Measurements from ENCODE around the gene CD99L2. TPM values are rescaled to one million over a fixed set of nuclear protein-coding genes. Genes with fewer than 3 reads are reported as not detected.

CD99L2 gene
- total RNA-seq, 1 experiment from 2014 or later: 156 TPM

DNA sequence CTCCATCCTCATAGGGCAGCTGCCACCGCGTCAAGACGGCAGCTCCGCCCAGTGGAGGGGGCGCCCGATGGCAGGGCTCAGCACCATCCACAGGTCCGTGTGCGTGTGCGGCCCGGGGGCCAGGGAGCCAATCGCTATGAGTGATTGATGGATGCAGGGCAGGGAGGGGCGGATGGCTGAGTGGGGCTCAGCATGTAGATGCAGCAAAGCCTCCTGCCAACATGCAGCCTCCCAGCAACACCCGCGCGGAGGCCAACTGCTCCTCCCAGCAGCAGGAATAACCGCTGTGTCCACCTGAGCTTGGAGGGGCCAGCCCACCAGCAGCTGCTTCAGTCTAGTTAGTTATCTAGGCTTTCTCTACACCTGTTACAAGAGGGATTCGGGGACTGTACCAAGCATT is 127.8 kb downstream of the CD99L2 start:
- in situ Hi-C loops (cut with HindIII; ENCODE audit: low pct_unique_long_range_greater_than_20kb, low sequenced_read_pairs): no loop called here
- intact Hi-C loops (cut with micrococcal nuclease; ENCODE audit: unreplicated experiment): loop anchor here (5.0 to 10.0 kb wide), 2 partner anchors 114 to 212 kb away; partner anchors contain the start of gene HMGB3
- ChIA-PET POLR2A (no interaction called here), CTCF (no interaction called here)
- H3K4me3 ChIP-seq (ENCODE audit: low read depth in 2 of 2, low read length in 2 of 2): no peak overlapping the region
- H3K4me1 ChIP-seq (ENCODE audit: control insufficient read depth, insufficient read depth, low read length): no peaks in the 10 kb centered on the region
- H3K27me3 ChIP-seq (ENCODE audit: control insufficient read depth, insufficient read depth, low read length): no peaks in the 10 kb centered on the region
- TF ChIP-seq, protein P1, sequence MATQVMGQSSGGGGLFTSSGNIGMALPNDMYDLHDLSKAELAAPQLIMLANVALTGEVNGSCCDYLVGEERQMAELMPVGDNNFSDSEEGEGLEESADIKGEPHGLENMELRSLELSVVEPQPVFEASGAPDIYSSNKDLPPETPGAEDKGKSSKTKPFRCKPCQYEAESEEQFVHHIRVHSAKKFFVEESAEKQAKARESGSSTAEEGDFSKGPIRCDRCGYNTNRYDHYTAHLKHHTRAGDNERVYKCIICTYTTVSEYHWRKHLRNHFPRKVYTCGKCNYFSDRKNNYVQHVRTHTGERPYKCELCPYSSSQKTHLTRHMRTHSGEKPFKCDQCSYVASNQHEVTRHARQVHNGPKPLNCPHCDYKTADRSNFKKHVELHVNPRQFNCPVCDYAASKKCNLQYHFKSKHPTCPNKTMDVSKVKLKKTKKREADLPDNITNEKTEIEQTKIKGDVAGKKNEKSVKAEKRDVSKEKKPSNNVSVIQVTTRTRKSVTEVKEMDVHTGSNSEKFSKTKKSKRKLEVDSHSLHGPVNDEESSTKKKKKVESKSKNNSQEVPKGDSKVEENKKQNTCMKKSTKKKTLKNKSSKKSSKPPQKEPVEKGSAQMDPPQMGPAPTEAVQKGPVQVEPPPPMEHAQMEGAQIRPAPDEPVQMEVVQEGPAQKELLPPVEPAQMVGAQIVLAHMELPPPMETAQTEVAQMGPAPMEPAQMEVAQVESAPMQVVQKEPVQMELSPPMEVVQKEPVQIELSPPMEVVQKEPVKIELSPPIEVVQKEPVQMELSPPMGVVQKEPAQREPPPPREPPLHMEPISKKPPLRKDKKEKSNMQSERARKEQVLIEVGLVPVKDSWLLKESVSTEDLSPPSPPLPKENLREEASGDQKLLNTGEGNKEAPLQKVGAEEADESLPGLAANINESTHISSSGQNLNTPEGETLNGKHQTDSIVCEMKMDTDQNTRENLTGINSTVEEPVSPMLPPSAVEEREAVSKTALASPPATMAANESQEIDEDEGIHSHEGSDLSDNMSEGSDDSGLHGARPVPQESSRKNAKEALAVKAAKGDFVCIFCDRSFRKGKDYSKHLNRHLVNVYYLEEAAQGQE (IDR thresholded peaks at IDR 0.05; ENCODE audit: insufficient read depth in 1 of 2, low read depth in 2 of 2, low read length in 1 of 2): no peak
- no peak for TF ChIP-seq TCF7L2 (IDR thresholded peaks at IDR 0.05; ENCODE audit: low read depth, low read length)
- TF ChIP-seq POLR2AphosphoS5 (IDR thresholded peaks at IDR 0.05; ENCODE audit: low read depth, low read length): no peak
- TF ChIP-seq, protein P2, sequence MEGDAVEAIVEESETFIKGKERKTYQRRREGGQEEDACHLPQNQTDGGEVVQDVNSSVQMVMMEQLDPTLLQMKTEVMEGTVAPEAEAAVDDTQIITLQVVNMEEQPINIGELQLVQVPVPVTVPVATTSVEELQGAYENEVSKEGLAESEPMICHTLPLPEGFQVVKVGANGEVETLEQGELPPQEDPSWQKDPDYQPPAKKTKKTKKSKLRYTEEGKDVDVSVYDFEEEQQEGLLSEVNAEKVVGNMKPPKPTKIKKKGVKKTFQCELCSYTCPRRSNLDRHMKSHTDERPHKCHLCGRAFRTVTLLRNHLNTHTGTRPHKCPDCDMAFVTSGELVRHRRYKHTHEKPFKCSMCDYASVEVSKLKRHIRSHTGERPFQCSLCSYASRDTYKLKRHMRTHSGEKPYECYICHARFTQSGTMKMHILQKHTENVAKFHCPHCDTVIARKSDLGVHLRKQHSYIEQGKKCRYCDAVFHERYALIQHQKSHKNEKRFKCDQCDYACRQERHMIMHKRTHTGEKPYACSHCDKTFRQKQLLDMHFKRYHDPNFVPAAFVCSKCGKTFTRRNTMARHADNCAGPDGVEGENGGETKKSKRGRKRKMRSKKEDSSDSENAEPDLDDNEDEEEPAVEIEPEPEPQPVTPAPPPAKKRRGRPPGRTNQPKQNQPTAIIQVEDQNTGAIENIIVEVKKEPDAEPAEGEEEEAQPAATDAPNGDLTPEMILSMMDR (IDR thresholded peaks at IDR 0.05): no peak
- TF ChIP-seq SIN3A (IDR thresholded peaks at IDR 0.05; ENCODE audit: borderline replicate concordance, insufficient read depth, low read depth, low read length): no peak
- DNase-seq (ENCODE audit: low read depth, low spot score) (no peak), ATAC-seq (no peak)
- H3K9me3 ChIP-seq (ENCODE audit: control insufficient read depth, insufficient read depth, low read depth, low read length): no peaks in the 10 kb centered on the region
- no peak overlapping the region for H3K27ac ChIP-seq (ENCODE audit: low read length)
- BruUV-seq (replicated peaks): no TSS peak
- no peaks in the 10 kb centered on the region for H3K36me3 ChIP-seq (ENCODE audit: control insufficient read depth, insufficient read depth, low read length)

- no peaks in the 10 kb centered on the region for H3K27me3 ChIP-seq (ENCODE audit: control insufficient read depth, insufficient read depth, low read length)
- no peaks in the 10 kb centered on the region for H3K4me1 ChIP-seq (ENCODE audit: control insufficient read depth, insufficient read depth, low read length)
- no TSS peak for BruUV-seq (replicated peaks)
- in situ Hi-C loops (cut with HindIII; ENCODE audit: low pct_unique_long_range_greater_than_20kb, low sequenced_read_pairs): no loop called here
- no peaks in the 10 kb centered on the region for H3K9me3 ChIP-seq (ENCODE audit: control insufficient read depth, insufficient read depth, low read depth, low read length)
- no peak overlapping the region for H3K27ac ChIP-seq (ENCODE audit: low read length)
- H3K36me3 ChIP-seq (ENCODE audit: control insufficient read depth, insufficient read depth, low read length): no peaks in the 10 kb centered on the region; the same call in 1 of the 2 replicates
- ChIA-PET POLR2A (no interaction called here), CTCF (no interaction called here)
- ATAC-seq (no peak), DNase-seq (ENCODE audit: low read depth, low spot score) (no peak)
- TF ChIP-seq, protein P2 (IDR thresholded peaks at IDR 0.05): no peak
- TF ChIP-seq, protein P1 (IDR thresholded peaks at IDR 0.05; ENCODE audit: insufficient read depth in 1 of 2, low read depth in 2 of 2, low read length in 1 of 2): no peak
- no peak for TF ChIP-seq TCF7L2 (IDR thresholded peaks at IDR 0.05; ENCODE audit: low read depth, low read length)
- no peak for TF ChIP-seq POLR2AphosphoS5 (IDR thresholded peaks at IDR 0.05; ENCODE audit: low read depth, low read length)
- no peak for TF ChIP-seq SIN3A (IDR thresholded peaks at IDR 0.05; ENCODE audit: borderline replicate concordance, insufficient read depth, low read depth, low read length)
- intact Hi-C loops (cut with micrococcal nuclease; ENCODE audit: unreplicated experiment): no loop called here
- no peak overlapping the region for H3K4me3 ChIP-seq (ENCODE audit: low read depth in 2 of 2, low read length in 2 of 2)
Measured at GRCh38 chrX:150769408-150769807, 129.1 kb downstream of the CD99L2 start.
